ENCODE measurements around the gene MAST2.
"Not testable (repeated sequence)": the region's sequence is repeated elsewhere in the genome, so short reads cannot be mapped to it uniquely, and the experiment has no call there.

Gene MAST2

DNA sequence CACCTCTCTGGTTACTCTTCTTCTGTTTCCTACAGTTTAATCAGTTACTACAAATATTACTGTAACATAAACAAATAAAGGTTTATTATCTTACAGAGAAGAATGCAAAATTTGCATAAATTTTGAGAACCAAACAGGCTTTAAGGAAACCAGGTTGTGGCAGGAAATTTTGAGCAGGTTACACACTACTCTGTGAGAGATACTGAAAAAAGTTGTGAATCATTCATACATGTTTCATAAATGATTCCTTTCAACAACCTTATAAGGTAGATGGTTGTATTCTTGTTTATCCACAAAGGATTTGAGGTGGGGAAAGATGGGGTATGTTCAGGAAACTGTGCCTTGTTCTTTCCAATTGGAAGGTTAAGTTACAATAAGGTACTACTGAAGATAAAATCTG is 58.6 kb downstream of the MAST2 start:
- FAIRE-seq, result no peak

DNA sequence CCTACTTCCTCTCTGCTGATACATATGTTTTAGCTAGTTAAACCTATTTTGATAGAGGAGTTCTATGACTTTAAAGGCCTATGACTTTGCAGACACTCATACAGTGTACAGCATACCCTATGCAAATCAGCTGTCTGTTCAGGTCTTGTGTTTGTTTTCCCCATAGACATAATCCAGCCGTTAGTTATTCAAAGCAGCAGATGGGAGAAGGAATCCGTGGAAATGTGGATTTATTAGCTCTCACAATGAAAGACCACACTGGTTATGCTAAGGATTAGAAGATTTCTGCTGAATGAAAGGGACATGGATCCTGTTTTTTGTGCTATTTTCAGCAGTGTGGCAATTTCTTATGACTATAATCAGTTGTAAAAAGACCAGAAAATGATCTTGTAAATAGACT is 59.8 kb downstream of the MAST2 start:
- no peak for FAIRE-seq

GRCh38 chr1:45864167-45865106 is 61.0 kb downstream of the MAST2 start:
- no peak for FAIRE-seq

DNA sequence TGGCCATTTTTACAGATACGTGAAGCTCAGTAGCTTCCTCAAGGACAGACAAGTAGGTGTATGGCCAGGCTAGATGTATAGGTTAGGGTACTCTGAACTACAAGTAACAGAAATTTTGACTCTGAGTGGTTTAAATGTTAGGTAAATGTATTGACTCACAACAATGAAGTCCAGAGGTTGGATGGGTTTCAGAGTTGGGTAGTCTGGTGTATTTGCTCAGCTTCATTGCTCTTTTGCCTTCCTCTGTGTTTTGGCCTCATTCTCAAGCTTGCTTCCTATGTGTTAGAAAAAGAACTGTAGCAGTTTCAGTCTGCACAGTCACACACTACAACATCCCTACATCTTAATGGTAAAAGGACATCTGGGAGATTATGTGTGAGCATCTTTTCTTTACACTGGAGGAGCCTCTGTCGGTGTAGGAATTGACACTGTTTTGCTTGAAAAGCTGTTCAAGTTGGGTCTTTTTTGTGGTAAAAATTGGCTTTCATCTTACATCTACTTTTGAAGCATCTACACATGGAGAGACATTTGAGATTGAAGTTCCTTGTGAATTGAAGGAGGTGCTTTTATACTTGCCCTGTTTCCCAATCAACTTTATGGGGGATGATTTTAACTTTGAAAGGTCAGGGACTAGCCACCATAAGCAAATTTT is 64.4 kb downstream of the MAST2 start:
- FAIRE-seq, result no peak

DNA sequence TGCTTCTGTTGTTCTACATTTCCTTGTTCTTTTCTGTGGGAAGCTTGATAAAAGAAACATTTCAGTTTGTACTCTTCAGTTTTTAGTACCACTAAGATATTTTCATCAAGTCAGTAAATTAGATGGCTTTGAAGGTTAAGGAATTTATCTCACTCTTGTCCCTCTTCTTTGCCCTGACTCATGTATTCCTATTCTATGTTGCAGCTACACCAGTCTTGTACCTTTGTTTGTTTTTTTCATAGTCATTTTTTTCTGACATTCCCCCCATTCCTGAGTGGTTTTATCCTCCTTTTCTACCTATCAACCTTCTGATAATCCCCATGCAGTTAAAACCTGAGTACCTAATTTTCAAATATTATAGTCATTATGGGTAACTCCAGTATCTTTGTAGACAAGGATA is 65.4 kb downstream of the MAST2 start:
- FAIRE-seq, result no peak

DNA sequence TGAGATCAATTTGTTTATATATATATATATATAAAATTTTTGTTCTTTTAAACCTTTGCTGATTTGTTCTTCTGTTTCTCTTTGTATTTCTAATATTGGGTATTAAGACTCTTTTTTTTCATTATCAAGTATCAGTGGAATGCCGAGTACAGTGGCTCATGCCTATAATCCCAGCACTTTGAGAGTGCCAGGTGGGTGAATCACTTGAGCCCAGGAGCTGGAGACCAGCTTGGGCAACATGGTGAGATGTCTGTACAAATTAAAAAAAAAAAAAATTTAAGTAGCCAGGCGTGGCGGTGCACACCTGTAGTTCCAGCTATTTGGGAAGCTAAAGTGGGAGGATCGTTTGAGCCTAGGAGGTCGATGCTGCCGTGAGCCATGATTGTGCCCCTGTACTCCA is 67.1 kb downstream of the MAST2 start:
- no peak for FAIRE-seq

DNA sequence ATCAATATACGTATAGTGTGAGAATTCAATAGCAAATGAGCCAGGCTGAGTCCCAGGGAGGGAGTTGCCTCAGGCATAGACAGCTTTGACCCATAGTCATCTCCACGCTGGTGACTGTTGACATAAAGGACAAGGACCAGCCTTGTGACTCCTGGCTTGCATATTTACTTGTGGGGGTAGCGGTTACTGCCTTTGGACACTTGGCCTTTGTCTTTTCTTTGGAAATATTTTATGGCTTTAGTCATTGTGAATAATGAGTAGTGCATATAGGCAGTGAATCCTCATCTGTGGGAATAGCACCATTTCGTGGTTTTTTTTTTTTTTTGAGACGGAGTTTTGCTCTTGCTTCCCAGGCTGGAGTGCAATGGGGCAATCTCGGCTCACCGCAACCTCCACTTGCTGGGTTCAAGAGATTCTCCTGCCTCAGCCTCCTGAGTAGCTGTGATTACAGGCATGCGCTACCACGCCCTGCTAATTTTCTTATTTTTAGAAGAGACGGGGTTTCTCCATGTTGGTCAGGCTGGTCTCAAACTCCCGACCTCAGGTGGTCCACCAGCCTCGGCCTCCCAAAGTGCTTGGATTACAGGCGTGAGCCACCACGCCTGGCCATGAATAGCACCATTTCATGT is 68.9 kb downstream of the MAST2 start:
- FAIRE-seq, result not testable (repeated sequence)

- no peak for FAIRE-seq
Measured at GRCh38 chr1:45876000-45876617, 72.7 kb downstream of the MAST2 start.

DNA sequence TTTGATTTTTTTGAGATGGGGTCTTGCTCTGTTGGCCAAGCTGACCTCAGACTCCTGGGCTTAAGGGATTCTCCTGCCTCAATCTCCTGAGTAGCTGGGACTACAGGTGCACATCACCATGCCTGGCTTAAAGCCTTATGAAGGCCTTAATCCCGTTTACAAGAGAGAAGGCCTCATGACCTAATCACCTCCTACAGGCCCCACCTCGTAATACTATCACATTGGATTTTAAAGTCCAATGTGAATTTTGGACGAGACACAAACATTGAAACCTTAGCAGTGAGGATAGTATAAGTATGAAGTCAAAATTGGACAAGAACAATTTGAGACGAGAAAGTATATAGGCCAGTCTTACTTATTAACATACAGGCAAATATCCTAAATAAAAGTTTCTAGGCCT is 73.9 kb downstream of the MAST2 start:
- FAIRE-seq, result no peak

GRCh38 chr1:45879885-45880598 is 76.6 kb downstream of the MAST2 start:
- FAIRE-seq, result no peak

- no peak for FAIRE-seq
Measured at GRCh38 chr1:45880930-45881329, 77.5 kb downstream of the MAST2 start.

GRCh38 chr1:45883658-45884057 is 80.2 kb downstream of the MAST2 start:
- no peak for FAIRE-seq

DNA sequence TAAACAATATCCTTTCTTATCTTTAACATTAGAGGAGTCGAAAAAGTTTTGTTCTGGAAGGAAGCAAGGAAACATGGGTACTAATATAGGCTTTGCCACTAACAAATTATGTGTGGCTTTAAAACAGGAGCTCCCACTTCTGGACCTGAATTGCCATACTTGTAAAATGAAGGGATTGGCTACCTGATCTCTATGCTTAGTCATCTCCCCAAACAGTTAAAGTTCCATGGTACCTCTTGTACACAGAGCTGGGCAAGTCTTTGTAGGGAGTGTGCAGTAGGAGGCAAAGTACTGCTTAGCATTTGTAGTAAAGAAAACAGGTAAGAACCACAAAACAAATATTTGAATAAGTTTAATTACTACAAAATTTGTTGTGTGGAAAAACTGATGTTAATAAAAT is 81.3 kb downstream of the MAST2 start:
- no peak for FAIRE-seq

- FAIRE-seq, result no peak
Measured at GRCh38 chr1:45886229-45886628, 82.8 kb downstream of the MAST2 start.

GRCh38 chr1:45887156-45887842 is 83.9 kb downstream of the MAST2 start:
- FAIRE-seq, result no peak

DNA sequence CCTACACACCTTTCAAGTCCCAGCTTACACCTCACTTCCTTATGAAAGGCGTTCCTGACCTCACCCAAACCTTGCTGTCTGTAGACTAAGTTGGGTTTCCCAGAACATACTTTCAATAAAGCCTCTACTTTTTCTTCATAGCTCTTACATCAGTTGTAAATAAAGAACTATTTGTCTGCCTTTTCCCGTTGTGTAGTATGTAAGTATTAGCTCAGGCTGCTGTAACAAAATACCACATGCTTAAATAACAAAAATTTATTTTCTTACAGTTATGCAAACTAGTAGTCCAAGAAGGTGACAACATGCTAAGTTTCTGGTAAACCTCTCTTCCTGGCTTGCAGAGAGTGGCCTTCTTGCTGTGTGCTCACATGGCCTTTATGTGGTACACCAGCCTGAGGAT is 86.7 kb downstream of the MAST2 start:
- FAIRE-seq, result no peak

GRCh38 chr1:45891087-45891486 is 87.7 kb downstream of the MAST2 start:
- FAIRE-seq, result no peak

DNA sequence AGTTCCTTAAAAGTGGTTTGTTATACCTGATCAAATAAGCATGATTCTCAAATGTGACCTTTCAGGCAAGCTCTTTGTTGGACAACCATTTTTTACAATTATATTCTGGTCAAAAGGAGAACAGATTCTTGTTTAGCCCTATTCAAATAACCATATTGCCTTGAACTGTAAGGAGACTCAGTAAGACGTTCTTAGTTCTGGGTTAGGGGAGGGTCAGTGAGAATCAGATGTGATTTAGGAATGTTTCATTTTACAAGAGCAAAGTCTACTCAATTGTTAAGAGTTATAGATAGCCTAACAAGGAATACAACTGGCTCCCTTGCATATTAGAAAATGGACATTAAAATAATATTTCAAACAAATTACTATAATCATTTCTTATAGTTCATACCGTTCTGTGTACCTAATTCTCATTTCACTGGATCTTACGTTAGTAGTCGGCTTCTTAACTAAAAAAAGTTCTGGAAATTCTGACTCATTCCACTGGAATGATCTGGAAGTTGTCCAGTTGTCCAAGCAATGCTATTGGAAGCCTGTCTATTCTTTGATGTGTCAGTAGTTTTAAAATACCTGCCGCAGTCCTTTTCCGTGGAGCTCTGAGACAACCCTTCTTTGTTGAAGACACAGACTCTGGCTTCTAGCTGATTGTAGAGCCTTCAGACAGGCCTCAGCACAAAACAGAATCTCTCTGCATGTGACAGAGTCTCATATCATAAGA is 88.8 kb downstream of the MAST2 start:
- FAIRE-seq, result no peak

- FAIRE-seq, result no peak
Measured at GRCh38 chr1:45894331-45894730, 90.9 kb downstream of the MAST2 start.

- FAIRE-seq, result no peak
Measured at GRCh38 chr1:45894921-45895320, 91.5 kb downstream of the MAST2 start.

DNA sequence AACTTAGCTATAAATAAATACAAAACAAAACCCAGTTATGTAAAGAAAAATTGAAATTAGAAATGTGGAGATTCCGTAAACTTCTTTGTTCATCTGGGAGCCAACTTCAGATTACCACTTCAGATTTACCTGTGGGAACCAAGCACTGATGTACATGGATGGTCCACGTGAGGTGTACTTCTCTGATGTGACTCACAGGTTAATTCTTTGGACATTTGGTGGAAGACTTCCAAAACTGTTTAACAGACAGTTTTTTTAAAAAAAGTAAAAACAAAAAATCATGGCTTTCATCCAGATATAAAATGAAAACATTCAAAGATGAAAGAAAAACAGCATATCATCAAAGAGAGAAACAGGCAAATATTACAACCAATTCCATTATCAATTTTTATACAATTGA is 92.0 kb downstream of the MAST2 start:
- no peak for FAIRE-seq

Measured in TTC549 (cell line).